WTC11 (cell line): ENCODE results near the gene SLC8B1. TPM values are rescaled to one million over a fixed set of nuclear protein-coding genes. Genes with fewer than 3 reads are reported as not detected.

Source experiments
- ATAC-seq: fragments of 200-7000 bp; cut with Tn5 transposase; 2 replicates; pipeline ENCODE4 v1.10.0; 2021; ENCODE audit warnings: mild to moderate bottlenecking, moderate library complexity
- CTCF ChIA-PET: fragments of 300-600 bp; sonication (Branson Sonifier 250); formaldehyde crosslinking; loops from one replicate; lab custom pipeline; 2021; ENCODE audit warnings: antibody characterized with exemption; lab: Charles Lee
- POLR2A ChIA-PET: fragments of 350-600 bp; sonication (Branson Sonifier 250); formaldehyde crosslinking; loops from one replicate; lab custom pipeline; 2021; ENCODE audit warnings: antibody characterized with exemption; lab: Charles Lee
- DNase-seq: peaks from one replicate; pipeline ENCODE4 v3.0.0; 2021; ENCODE audit warnings: low spot score
- H3K27ac Mint-ChIP-seq: 2 replicates; pipeline ENCODE4 v1.8.0; 2021; ENCODE audit warnings: mixed read lengths
- H3K27me3 Mint-ChIP-seq: 2 replicates; pipeline ENCODE4 v1.8.0; 2021; ENCODE audit warnings: low read depth, mild to moderate bottlenecking, moderate library complexity, mixed read lengths
- H3K36me3 Mint-ChIP-seq: 2 replicates; pipeline ENCODE4 v1.8.0; 2021; ENCODE audit warnings: mixed read lengths
- H3K4me1 Mint-ChIP-seq: 2 replicates; pipeline ENCODE4 v1.8.0; 2022; ENCODE audit warnings: mixed read lengths
- H3K4me3 Mint-ChIP-seq: 2 replicates; pipeline ENCODE4 v1.8.0; 2021; ENCODE audit warnings: mild to moderate bottlenecking, moderate library complexity, mixed read lengths
- H3K9me3 Mint-ChIP-seq: 2 replicates; pipeline ENCODE4 v1.8.0; 2021; ENCODE audit warnings: mixed read lengths
- CREB1 ChIP-seq: sonication (generic); formaldehyde crosslinking; IDR thresholded peaks from 2 replicates; pipeline ENCODE4 v1.8.0; 2023; ENCODE audit warnings: mild to moderate bottlenecking, missing genetic modification reagents
- CREM ChIP-seq: sonication (generic); formaldehyde crosslinking; IDR thresholded peaks from 2 replicates; pipeline ENCODE4 v1.8.1; 2022; ENCODE audit warnings: mild to moderate bottlenecking, missing genetic modification reagents, moderate library complexity
- ELF4 ChIP-seq: sonication (generic); formaldehyde crosslinking; IDR thresholded peaks from 2 replicates; pipeline ENCODE4 v1.8.1; 2022; ENCODE audit warnings: low read depth, mild to moderate bottlenecking, moderate library complexity, missing genetic modification reagents
- ETV6 ChIP-seq: sonication (generic); formaldehyde crosslinking; IDR thresholded peaks from 2 replicates; pipeline ENCODE4 v1.8.1; 2022; ENCODE audit warnings: mild to moderate bottlenecking, missing genetic modification reagents
- GRHL2 ChIP-seq: fragments of 250-450 bp; sonication (Bioruptor Pico); IDR thresholded peaks from 2 replicates; pipeline ENCODE4 v1.8.0; 2022; ENCODE audit warnings: mild to moderate bottlenecking, moderate library complexity; ENCODE audit not compliant: insufficient replicate concordance, severe bottlenecking
- HMGA2 ChIP-seq: fragments of 250-450 bp; sonication (Bioruptor Pico); IDR thresholded peaks from 2 replicates; pipeline ENCODE4 v1.4.0; 2021; ENCODE audit warnings: mild to moderate bottlenecking, moderate library complexity
- JAZF1 ChIP-seq: fragments of 250-450 bp; sonication (Bioruptor Pico); IDR thresholded peaks from 2 replicates; pipeline ENCODE4 v1.9.0; 2021; ENCODE audit warnings: moderate library complexity, mild to moderate bottlenecking, inconsistent platforms
- MXD4 ChIP-seq: fragments of 250-450 bp; sonication (Bioruptor Pico); IDR thresholded peaks from 2 replicates; pipeline ENCODE4 v1.8.0; 2021; ENCODE audit warnings: mild to moderate bottlenecking, moderate library complexity, borderline replicate concordance
- MYBL2 ChIP-seq: sonication (generic); formaldehyde crosslinking; IDR thresholded peaks from 2 replicates; pipeline ENCODE4 v1.8.1; 2023; ENCODE audit warnings: mild to moderate bottlenecking, moderate library complexity, missing genetic modification reagents
- NFYB ChIP-seq: sonication (generic); formaldehyde crosslinking; conservative IDR thresholded peaks from 2 replicates; pipeline ENCODE4 v1.8.0; 2022; ENCODE audit warnings: low read depth, missing genetic modification reagents
- NR2C2 ChIP-seq: sonication (generic); formaldehyde crosslinking; IDR thresholded peaks from 2 replicates; pipeline ENCODE4 v1.8.0; 2022; ENCODE audit warnings: mild to moderate bottlenecking, missing genetic modification reagents
- OVOL2 ChIP-seq: fragments of 250-450 bp; sonication (Bioruptor Pico); IDR thresholded peaks from 2 replicates; pipeline ENCODE4 v1.9.0; 2021; ENCODE audit warnings: mild to moderate bottlenecking, borderline replicate concordance
- PRRX2 ChIP-seq: fragments of 250-450 bp; sonication (Bioruptor Pico); IDR thresholded peaks from 2 replicates; pipeline ENCODE4 v1.8.0; 2021; ENCODE audit warnings: mild to moderate bottlenecking
- SMAD4 ChIP-seq: sonication (generic); formaldehyde crosslinking; IDR thresholded peaks from 2 replicates; pipeline ENCODE4 v1.8.0; 2022; ENCODE audit warnings: mild to moderate bottlenecking, missing genetic modification reagents
- SP1 ChIP-seq: sonication (generic); formaldehyde crosslinking; conservative IDR thresholded peaks from 2 replicates; pipeline ENCODE4 v1.8.1; 2022; ENCODE audit warnings: missing genetic modification reagents
- TP53 ChIP-seq: sonication (generic); formaldehyde crosslinking; IDR thresholded peaks from 2 replicates; pipeline ENCODE4 v1.8.1; 2023; ENCODE audit warnings: mild to moderate bottlenecking, missing genetic modification reagents
- ZNF219 ChIP-seq: sonication (generic); formaldehyde crosslinking; IDR thresholded peaks from 2 replicates; pipeline ENCODE4 v1.8.0; 2023; ENCODE audit warnings: missing genetic modification reagents, mild to moderate bottlenecking, borderline replicate concordance
- ZNF317 ChIP-seq: sonication (generic); formaldehyde crosslinking; IDR thresholded peaks from 2 replicates; pipeline ENCODE4 v1.8.1; 2023; ENCODE audit warnings: low read depth, mild to moderate bottlenecking, moderate library complexity, missing genetic modification reagents, borderline replicate concordance
- ZNF423 ChIP-seq: fragments of 250-450 bp; sonication (Bioruptor Pico); IDR thresholded peaks from 2 replicates; pipeline ENCODE4 v2.1.2; 2022; ENCODE audit warnings: mild to moderate bottlenecking, moderate library complexity
- ZNF671 ChIP-seq: fragments of 250-450 bp; sonication (Bioruptor Pico); IDR thresholded peaks from 2 replicates; pipeline ENCODE4 v1.8.0; 2021; ENCODE audit warnings: mild to moderate bottlenecking
- total RNA-seq: library from RNA; stranded (reverse); gene quantifications from 3 replicates; pipeline ENCODE4 v1.2.3, GENCODE V29; 2021
- TF ChIP-seq, protein P1 (sequence below): sonication (generic); formaldehyde crosslinking; IDR thresholded peaks from 2 replicates; pipeline ENCODE4 v1.8.0; 2022; ENCODE audit warnings: mild to moderate bottlenecking, missing genetic modification reagents
- TF ChIP-seq, protein P2 (sequence below): sonication (generic); formaldehyde crosslinking; IDR thresholded peaks from 2 replicates; pipeline ENCODE4 v1.8.1; 2023; ENCODE audit warnings: mild to moderate bottlenecking, missing genetic modification reagents, moderate library complexity
- TF ChIP-seq, protein P3 (sequence below): sonication (generic); formaldehyde crosslinking; IDR thresholded peaks from 2 replicates; pipeline ENCODE4 v1.8.1; 2023; ENCODE audit warnings: mild to moderate bottlenecking, missing genetic modification reagents
- TF ChIP-seq, protein P4 (sequence below): fragments of 250-450 bp; sonication (Bioruptor Pico); IDR thresholded peaks from 2 replicates; pipeline ENCODE4 v2.1.2; 2022; ENCODE audit warnings: mild to moderate bottlenecking, moderate library complexity
- TF ChIP-seq, protein P5 (sequence below): sonication (generic); formaldehyde crosslinking; IDR thresholded peaks from 2 replicates; pipeline ENCODE4 v1.8.1; 2023; ENCODE audit warnings: mild to moderate bottlenecking, moderate library complexity, missing genetic modification reagents
- TF ChIP-seq, protein P6 (sequence below): sonication (generic); formaldehyde crosslinking; IDR thresholded peaks from 2 replicates; pipeline ENCODE4 v1.8.1; 2023; ENCODE audit warnings: mild to moderate bottlenecking, missing genetic modification reagents, moderate library complexity
- TF ChIP-seq, protein P7 (sequence below): sonication (generic); formaldehyde crosslinking; IDR thresholded peaks from 2 replicates; pipeline ENCODE4 v1.8.0; 2022; ENCODE audit warnings: mild to moderate bottlenecking, missing genetic modification reagents

Gene SLC8B1
- total RNA-seq, 1 experiment from 2014 or later, result 13.8 TPM

DNA sequence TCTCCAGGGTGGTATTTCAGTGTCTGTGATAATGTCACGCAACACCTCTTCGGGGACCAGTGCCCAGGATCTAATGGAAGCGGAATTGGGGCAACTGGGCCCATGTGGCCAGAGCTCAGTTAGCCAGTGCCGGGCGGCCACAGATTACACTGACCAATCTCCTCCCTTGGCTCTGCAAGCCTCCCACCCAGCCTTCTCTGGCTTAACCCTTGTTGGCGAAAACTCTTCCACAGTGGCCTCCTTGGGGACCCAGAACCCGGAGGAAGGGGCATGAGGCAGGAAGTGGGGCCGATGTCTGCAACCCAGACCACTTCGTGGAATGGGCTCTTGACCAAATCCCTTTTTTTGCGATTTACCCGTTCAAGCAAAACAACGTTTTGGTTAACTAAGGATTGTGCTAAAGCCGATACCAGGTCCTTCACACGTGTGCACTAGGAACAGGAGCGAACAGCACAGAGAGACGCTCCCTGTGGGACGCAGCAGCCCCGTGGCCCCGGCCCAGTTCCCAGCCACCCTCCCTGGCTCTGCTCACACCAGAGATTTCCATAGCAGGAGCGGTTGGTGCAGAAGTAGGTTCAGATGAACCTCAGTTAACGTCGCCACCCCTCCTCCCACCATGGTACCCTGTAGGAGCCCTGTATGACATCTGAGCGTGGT lies 38.2 kb downstream of the SLC8B1 start:
- no peaks in the 10 kb centered on the region for H3K27me3 Mint-ChIP-seq
- H3K36me3 Mint-ChIP-seq, result peaks cover 15% of the 10 kb centered on the region; the same call in 1 of the 2 replicates
- H3K4me3 Mint-ChIP-seq, result no peak overlapping the region
- peak overlapping the region; percentile 19; the same call in 1 of the 2 replicates for H3K27ac Mint-ChIP-seq
- DNase-seq (no peak), ATAC-seq (no peak)
- H3K9me3 Mint-ChIP-seq, result no peaks in the 10 kb centered on the region
- H3K4me1 Mint-ChIP-seq, result peaks cover 15% of the 10 kb centered on the region
- CTCF ChIA-PET, result no interaction called here
- TF ChIP-seq PRRX2 (CRISPR knock-in tag) (no peak), ELF4 (CRISPR knock-in tag) (no peak), NFYB (CRISPR knock-in tag) (no peak), SP1 (CRISPR knock-in tag) (no peak), NR2C2 (CRISPR knock-in tag) (no peak), MXD4 (CRISPR knock-in tag) (no peak), SMAD4 (CRISPR knock-in tag) (no peak), ZNF671 (no peak), MYBL2 (no peak), CREM (no peak), ZNF219 (CRISPR knock-in tag) (no peak)
- TF ChIP-seq, protein P1, sequence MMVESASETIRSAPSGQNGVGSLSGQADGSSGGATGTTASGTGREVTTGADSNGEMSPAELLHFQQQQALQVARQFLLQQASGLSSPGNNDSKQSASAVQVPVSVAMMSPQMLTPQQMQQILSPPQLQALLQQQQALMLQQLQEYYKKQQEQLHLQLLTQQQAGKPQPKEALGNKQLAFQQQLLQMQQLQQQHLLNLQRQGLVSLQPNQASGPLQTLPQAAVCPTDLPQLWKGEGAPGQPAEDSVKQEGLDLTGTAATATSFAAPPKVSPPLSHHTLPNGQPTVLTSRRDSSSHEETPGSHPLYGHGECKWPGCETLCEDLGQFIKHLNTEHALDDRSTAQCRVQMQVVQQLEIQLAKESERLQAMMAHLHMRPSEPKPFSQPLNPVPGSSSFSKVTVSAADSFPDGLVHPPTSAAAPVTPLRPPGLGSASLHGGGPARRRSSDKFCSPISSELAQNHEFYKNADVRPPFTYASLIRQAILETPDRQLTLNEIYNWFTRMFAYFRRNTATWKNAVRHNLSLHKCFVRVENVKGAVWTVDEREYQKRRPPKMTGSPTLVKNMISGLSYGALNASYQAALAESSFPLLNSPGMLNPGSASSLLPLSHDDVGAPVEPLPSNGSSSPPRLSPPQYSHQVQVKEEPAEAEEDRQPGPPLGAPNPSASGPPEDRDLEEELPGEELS (CRISPR knock-in tag), result no peak
- TF ChIP-seq, protein P2, sequence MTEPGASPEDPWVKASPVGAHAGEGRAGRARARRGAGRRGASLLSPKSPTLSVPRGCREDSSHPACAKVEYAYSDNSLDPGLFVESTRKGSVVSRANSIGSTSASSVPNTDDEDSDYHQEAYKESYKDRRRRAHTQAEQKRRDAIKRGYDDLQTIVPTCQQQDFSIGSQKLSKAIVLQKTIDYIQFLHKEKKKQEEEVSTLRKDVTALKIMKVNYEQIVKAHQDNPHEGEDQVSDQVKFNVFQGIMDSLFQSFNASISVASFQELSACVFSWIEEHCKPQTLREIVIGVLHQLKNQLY (CRISPR knock-in tag), result no peak
- TF ChIP-seq, protein P3, sequence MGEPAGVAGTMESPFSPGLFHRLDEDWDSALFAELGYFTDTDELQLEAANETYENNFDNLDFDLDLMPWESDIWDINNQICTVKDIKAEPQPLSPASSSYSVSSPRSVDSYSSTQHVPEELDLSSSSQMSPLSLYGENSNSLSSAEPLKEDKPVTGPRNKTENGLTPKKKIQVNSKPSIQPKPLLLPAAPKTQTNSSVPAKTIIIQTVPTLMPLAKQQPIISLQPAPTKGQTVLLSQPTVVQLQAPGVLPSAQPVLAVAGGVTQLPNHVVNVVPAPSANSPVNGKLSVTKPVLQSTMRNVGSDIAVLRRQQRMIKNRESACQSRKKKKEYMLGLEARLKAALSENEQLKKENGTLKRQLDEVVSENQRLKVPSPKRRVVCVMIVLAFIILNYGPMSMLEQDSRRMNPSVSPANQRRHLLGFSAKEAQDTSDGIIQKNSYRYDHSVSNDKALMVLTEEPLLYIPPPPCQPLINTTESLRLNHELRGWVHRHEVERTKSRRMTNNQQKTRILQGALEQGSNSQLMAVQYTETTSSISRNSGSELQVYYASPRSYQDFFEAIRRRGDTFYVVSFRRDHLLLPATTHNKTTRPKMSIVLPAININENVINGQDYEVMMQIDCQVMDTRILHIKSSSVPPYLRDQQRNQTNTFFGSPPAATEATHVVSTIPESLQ (CRISPR knock-in tag), result no peak
- TF ChIP-seq, protein P4, sequence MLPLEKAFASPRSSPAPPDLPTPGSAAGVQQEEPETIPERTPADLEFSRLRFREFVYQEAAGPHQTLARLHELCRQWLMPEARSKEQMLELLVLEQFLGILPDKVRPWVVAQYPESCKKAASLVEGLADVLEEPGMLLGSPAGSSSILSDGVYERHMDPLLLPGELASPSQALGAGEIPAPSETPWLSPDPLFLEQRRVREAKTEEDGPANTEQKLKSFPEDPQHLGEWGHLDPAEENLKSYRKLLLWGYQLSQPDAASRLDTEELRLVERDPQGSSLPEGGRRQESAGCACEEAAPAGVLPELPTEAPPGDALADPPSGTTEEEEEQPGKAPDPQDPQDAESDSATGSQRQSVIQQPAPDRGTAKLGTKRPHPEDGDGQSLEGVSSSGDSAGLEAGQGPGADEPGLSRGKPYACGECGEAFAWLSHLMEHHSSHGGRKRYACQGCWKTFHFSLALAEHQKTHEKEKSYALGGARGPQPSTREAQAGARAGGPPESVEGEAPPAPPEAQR (CRISPR knock-in tag), result no peak
- POLR2A ChIA-PET, result no interaction called here

DNA sequence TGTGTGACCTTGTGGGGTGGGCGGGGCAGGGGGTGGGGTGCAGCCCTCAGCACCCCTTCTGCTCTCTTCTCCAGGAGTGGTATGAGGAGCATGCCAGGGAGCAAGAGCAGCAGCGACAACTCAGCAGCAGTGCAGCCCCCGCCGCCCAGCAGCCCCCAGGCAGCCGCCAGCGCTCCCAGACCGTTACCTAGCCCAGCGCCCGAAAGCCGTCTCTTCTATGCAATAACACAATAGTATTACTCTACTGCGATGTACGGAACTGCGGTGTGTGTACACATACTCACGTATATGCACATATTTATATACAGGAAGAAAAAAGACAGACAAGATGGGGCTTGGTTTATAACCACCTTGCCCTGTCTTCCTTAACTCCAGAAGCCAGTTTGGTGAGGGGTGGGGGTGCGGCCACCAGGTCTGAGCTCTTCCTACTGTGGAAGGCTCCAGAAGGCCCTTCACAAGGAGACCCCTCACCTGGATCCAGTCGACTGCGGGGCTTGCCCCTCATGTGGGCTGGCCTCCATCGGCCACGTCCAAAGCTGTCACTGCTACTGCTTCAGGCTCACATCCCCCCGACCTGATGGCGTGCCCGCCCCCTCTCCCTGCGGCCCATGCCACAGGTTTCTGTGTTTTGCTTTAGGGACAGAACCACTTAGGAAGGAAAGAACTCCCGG lies 38.9 kb downstream of the SLC8B1 start:
- ChIA-PET CTCF (no interaction called here), POLR2A (no interaction called here)
- H3K4me3 Mint-ChIP-seq, result no peak overlapping the region
- no peak overlapping the region for H3K27ac Mint-ChIP-seq
- H3K4me1 Mint-ChIP-seq, result peaks cover 14% of the 10 kb centered on the region
- no peaks in the 10 kb centered on the region for H3K27me3 Mint-ChIP-seq
- ATAC-seq (no peak), DNase-seq (no peak)
- H3K9me3 Mint-ChIP-seq, result no peaks in the 10 kb centered on the region
- peaks cover 15% of the 10 kb centered on the region; the same call in 1 of the 2 replicates for H3K36me3 Mint-ChIP-seq
- TF ChIP-seq HMGA2 (CRISPR knock-in tag) (no peak), ETV6 (no peak), OVOL2 (CRISPR knock-in tag) (no peak), NFYB (CRISPR knock-in tag) (no peak), CREB1 (CRISPR knock-in tag) (no peak), ZNF423 (CRISPR knock-in tag) (no peak), ZNF317 (CRISPR knock-in tag) (no peak), GRHL2 (no peak), JAZF1 (no peak), TP53 (no peak)
- TF ChIP-seq, protein P5, sequence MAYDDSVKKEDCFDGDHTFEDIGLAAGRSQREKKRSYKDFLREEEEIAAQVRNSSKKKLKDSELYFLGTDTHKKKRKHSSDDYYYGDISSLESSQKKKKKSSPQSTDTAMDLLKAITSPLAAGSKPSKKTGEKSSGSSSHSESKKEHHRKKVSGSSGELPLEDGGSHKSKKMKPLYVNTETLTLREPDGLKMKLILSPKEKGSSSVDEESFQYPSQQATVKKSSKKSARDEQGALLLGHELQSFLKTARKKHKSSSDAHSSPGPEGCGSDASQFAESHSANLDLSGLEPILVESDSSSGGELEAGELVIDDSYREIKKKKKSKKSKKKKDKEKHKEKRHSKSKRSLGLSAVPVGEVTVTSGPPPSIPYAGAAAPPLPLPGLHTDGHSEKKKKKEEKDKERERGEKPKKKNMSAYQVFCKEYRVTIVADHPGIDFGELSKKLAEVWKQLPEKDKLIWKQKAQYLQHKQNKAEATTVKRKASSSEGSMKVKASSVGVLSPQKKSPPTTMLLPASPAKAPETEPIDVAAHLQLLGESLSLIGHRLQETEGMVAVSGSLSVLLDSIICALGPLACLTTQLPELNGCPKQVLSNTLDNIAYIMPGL (CRISPR knock-in tag), result no peak
- TF ChIP-seq, protein P6, sequence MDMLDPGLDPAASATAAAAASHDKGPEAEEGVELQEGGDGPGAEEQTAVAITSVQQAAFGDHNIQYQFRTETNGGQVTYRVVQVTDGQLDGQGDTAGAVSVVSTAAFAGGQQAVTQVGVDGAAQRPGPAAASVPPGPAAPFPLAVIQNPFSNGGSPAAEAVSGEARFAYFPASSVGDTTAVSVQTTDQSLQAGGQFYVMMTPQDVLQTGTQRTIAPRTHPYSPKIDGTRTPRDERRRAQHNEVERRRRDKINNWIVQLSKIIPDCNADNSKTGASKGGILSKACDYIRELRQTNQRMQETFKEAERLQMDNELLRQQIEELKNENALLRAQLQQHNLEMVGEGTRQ (CRISPR knock-in tag), result no peak
- TF ChIP-seq, protein P7, sequence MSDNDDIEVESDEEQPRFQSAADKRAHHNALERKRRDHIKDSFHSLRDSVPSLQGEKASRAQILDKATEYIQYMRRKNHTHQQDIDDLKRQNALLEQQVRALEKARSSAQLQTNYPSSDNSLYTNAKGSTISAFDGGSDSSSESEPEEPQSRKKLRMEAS (CRISPR knock-in tag), result no peak
